Measurements from ENCODE around the gene CSNK1A1. TPM values are rescaled to one million over a fixed set of nuclear protein-coding genes. Genes with fewer than 3 reads are reported as not detected.
A peak's percentile ranks its signal among the peaks of the same experiment; 100 is the strongest.
"Not testable (repeated sequence)": the region's sequence is repeated elsewhere in the genome, so short reads cannot be mapped to it uniquely, and the experiment has no call there.

The CSNK1A1 gene
- total RNA-seq, 4 donors from 2014 or later: 146 to 200 (median 166) TPM

- no peaks in the 10 kb centered on the region for H3K36me3 ChIP-seq
- H3K4me3 ChIP-seq: no peak overlapping the region
- peaks cover 0 to 45% (median 24%) of the 10 kb centered on the region in 4 donors for H3K4me1 ChIP-seq
- H3K27ac ChIP-seq: peak overlapping the region in 2 of 4 donors; percentile 19 to 85
- H3K9me3 ChIP-seq: no peaks in the 10 kb centered on the region
- no peak for DNase-seq (ENCODE audit: low spot score in 2 of 2)
- 88 to 91% methylated on average over 12 of the region's 12 CpGs for WGBS, 2 donors
- no peak for TF ChIP-seq POLR2A (IDR thresholded peaks at IDR 0.05)
- no peak for TF ChIP-seq CTCF (IDR thresholded peaks at IDR 0.05)
- no peak for TF ChIP-seq EP300 (IDR thresholded peaks at IDR 0.05)
- H3K27me3 ChIP-seq: no peaks in the 10 kb centered on the region
Observed at GRCh38 chr5:149447373-149448367, 103.6 kb downstream of the CSNK1A1 start.

GRCh38 chr5:149446794-149447193, 104.4 kb downstream of the CSNK1A1 start:
- 95 to 97% methylated on average over 3 of the region's 3 CpGs for WGBS, 2 donors
- peaks cover 0 to 45% (median 16%) of the 10 kb centered on the region in 4 donors for H3K4me1 ChIP-seq
- not testable (repeated sequence) for H3K9me3 ChIP-seq; H3K27me3 ChIP-seq; H3K36me3 ChIP-seq; H3K4me3 ChIP-seq; DNase-seq (ENCODE audit: low spot score in 2 of 2)
- H3K27ac ChIP-seq: peak overlapping the region in 2 of 4 donors; percentile 19 to 37

- H3K9me3 ChIP-seq: no peaks in the 10 kb centered on the region
- no peak for DNase-seq (ENCODE audit: low spot score in 2 of 2)
- no peaks in the 10 kb centered on the region for H3K27me3 ChIP-seq
- H3K4me1 ChIP-seq: peaks cover 0 to 36% (median 8%) of the 10 kb centered on the region in 4 donors
- TF ChIP-seq POLR2A (IDR thresholded peaks at IDR 0.05) (no peak), CTCF (IDR thresholded peaks at IDR 0.05) (no peak), EP300 (IDR thresholded peaks at IDR 0.05) (no peak)
- H3K27ac ChIP-seq: peak overlapping the region in 1 of 4 donors; percentile 40
- WGBS, 2 donors: 50 to 52% methylated on average over 9 of the region's 9 CpGs
- H3K4me3 ChIP-seq: no peak overlapping the region
- H3K36me3 ChIP-seq: no peaks in the 10 kb centered on the region
Observed at GRCh38 chr5:149445739-149446369, 105.4 kb downstream of the CSNK1A1 start.

GRCh38 chr5:149445343-149445738, 105.9 kb downstream of the CSNK1A1 start:
- no peaks in the 10 kb centered on the region for H3K27me3 ChIP-seq
- H3K9me3 ChIP-seq: no peaks in the 10 kb centered on the region
- DNase-seq (ENCODE audit: low spot score in 2 of 2): no peak
- no peak overlapping the region for H3K4me3 ChIP-seq
- 66 to 70% methylated on average over 7 of the region's 7 CpGs for WGBS, 2 donors
- peak overlapping the region in 1 of 4 donors; percentile 40 for H3K27ac ChIP-seq
- H3K36me3 ChIP-seq: no peaks in the 10 kb centered on the region
- TF ChIP-seq POLR2A (IDR thresholded peaks at IDR 0.05) (no peak), EP300 (IDR thresholded peaks at IDR 0.05) (no peak), CTCF (IDR thresholded peaks at IDR 0.05) (no peak)
- H3K4me1 ChIP-seq: peaks cover 0 to 30% (median 6%) of the 10 kb centered on the region in 4 donors

GRCh38 chr5:149444430-149444829, 106.8 kb downstream of the CSNK1A1 start:
- H3K4me1 ChIP-seq: peaks cover 0 to 21% (median 0%) of the 10 kb centered on the region in 4 donors
- DNase-seq (ENCODE audit: low spot score in 2 of 2); H3K4me3 ChIP-seq; H3K27me3 ChIP-seq; H3K27ac ChIP-seq; H3K9me3 ChIP-seq; H3K36me3 ChIP-seq: not testable (repeated sequence)
- WGBS, 2 donors: 83 to 86% methylated on average over 4 of the region's 4 CpGs

GRCh38 chr5:149443210-149443609, 108.0 kb downstream of the CSNK1A1 start:
- WGBS, 2 donors: 79 to 81% methylated on average over 7 of the region's 7 CpGs
- TF ChIP-seq EP300 (IDR thresholded peaks at IDR 0.05) (no peak), POLR2A (IDR thresholded peaks at IDR 0.05) (no peak), CTCF (IDR thresholded peaks at IDR 0.05) (no peak)
- Histone ChIP-seq H3K4me1 (peaks cover 0 to 21% (median 0%) of the 10 kb centered on the region in 4 donors), H3K36me3 (no peaks in the 10 kb centered on the region), H3K27me3 (no peaks in the 10 kb centered on the region), H3K4me3 (no peak overlapping the region), H3K27ac (peak overlapping the region in 3 of 4 donors; percentile 30 to 71 (median 62)), H3K9me3 (no peaks in the 10 kb centered on the region)
- no peak for DNase-seq (ENCODE audit: low spot score in 2 of 2)
